ENCODE results near the gene TUBGCP3. TPM values are rescaled to one million over a fixed set of nuclear protein-coding genes. Genes with fewer than 3 reads are reported as not detected.

Gene TUBGCP3
- total RNA-seq, 1 experiment from 2014 or later, result 49.9 TPM

GRCh38 chr13:112483299-112483698, 104.7 kb downstream of the TUBGCP3 start:
- Histone ChIP-seq H3K79me2 (ENCODE audit: low read length) (no peaks in the 10 kb centered on the region), H3K36me3 (ENCODE audit: insufficient read depth, low read length) (no peaks in the 10 kb centered on the region), H3K9me3 (ENCODE audit: low read length) (no peaks in the 10 kb centered on the region), H3K4me1 (ENCODE audit: low read length) (no peaks in the 10 kb centered on the region), H3K27me3 (ENCODE audit: low read length) (no peaks in the 10 kb centered on the region), H3K4me2 (ENCODE audit: low read depth, low read length, poor library complexity, severe bottlenecking) (no peak overlapping the region), H4K20me1 (ENCODE audit: insufficient read depth, low read depth, low read length) (no peaks in the 10 kb centered on the region), H3K27ac (ENCODE audit: low read length) (no peak overlapping the region), H2AFZ (ENCODE audit: low read length) (no peak overlapping the region), H3K9me2 (replicated peaks; ENCODE audit: insufficient read depth, low read length) (no peaks in the 10 kb centered on the region), H3K4me3 (ENCODE audit: low read length) (no peak overlapping the region), H3K9ac (ENCODE audit: low read length) (no peak overlapping the region)
- DNase-seq, result no peak

DNA sequence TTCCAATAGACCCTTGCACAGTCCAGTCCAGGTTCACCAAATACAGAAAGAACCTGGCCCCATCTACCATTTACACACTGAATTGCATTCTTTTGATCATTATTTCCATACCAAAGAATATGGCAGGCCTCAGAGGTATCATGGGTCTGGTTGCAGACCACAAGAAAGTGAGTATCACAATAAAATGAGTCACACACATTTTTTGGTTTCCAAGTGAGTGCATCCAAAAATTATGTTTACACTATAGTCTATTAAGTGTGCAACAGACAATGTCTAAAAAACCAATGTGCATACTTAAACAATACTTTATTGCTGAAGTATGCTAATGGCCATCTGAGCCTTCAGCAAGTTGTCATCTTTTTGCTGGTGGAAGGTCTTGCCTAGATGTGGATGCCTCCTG, 106.5 kb downstream of the TUBGCP3 start:
- Histone ChIP-seq H3K9ac (ENCODE audit: low read length) (no peak overlapping the region), H3K79me2 (ENCODE audit: low read length) (no peaks in the 10 kb centered on the region), H3K27ac (ENCODE audit: low read length) (no peak overlapping the region), H3K4me2 (ENCODE audit: low read depth, low read length, poor library complexity, severe bottlenecking) (no peak overlapping the region), H3K27me3 (ENCODE audit: low read length) (no peaks in the 10 kb centered on the region), H4K20me1 (ENCODE audit: insufficient read depth, low read depth, low read length) (no peaks in the 10 kb centered on the region), H3K4me1 (ENCODE audit: low read length) (no peaks in the 10 kb centered on the region), H3K9me2 (replicated peaks; ENCODE audit: insufficient read depth, low read length) (no peaks in the 10 kb centered on the region), H2AFZ (ENCODE audit: low read length) (no peak overlapping the region), H3K36me3 (ENCODE audit: insufficient read depth, low read length) (0 out of 2 replicates have a peak, but pooled peaks cover 1% of the 10 kb centered on the region), H3K4me3 (ENCODE audit: low read length) (no peak overlapping the region), H3K9me3 (ENCODE audit: low read length) (no peaks in the 10 kb centered on the region)
- DNase-seq, result no peak

DNA sequence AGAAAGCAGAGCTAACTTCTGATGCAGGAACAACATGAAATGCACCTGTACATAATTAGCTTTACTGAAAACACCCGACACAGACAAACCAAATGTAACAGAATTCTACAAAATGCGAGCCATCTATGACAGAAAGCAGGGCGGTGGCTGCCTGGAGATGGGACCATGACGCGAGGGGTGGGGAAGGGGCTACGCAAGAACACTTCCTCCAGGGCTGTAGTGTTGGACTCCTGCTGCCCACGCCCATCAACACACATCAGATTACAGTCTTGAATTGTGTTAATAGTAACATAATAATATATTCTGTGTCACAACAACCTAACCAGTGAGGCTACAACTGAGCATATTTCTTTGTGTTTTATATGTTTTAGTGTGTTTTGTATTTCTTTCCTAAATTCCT, 108.6 kb downstream of the TUBGCP3 start:
- no peaks in the 10 kb centered on the region for H4K20me1 ChIP-seq (ENCODE audit: insufficient read depth, low read depth, low read length)
- no peak overlapping the region for H3K4me2 ChIP-seq (ENCODE audit: low read depth, low read length, poor library complexity, severe bottlenecking)
- H3K9me3 ChIP-seq (ENCODE audit: low read length), result no peaks in the 10 kb centered on the region
- H3K27me3 ChIP-seq (ENCODE audit: low read length), result no peaks in the 10 kb centered on the region
- no peak overlapping the region for H2AFZ ChIP-seq (ENCODE audit: low read length)
- no peak overlapping the region for H3K9ac ChIP-seq (ENCODE audit: low read length)
- DNase-seq, result no peak
- H3K4me3 ChIP-seq (ENCODE audit: low read length), result no peak overlapping the region
- H3K4me1 ChIP-seq (ENCODE audit: low read length), result no peaks in the 10 kb centered on the region
- H3K79me2 ChIP-seq (ENCODE audit: low read length), result peaks cover 3% of the 10 kb centered on the region; the same call in 1 of the 2 replicates
- no peaks in the 10 kb centered on the region for H3K9me2 ChIP-seq (replicated peaks; ENCODE audit: insufficient read depth, low read length)
- 0 out of 2 replicates have a peak, but pooled peaks cover 8% of the 10 kb centered on the region for H3K36me3 ChIP-seq (ENCODE audit: insufficient read depth, low read length)
- no peak overlapping the region for H3K27ac ChIP-seq (ENCODE audit: low read length)

DNA sequence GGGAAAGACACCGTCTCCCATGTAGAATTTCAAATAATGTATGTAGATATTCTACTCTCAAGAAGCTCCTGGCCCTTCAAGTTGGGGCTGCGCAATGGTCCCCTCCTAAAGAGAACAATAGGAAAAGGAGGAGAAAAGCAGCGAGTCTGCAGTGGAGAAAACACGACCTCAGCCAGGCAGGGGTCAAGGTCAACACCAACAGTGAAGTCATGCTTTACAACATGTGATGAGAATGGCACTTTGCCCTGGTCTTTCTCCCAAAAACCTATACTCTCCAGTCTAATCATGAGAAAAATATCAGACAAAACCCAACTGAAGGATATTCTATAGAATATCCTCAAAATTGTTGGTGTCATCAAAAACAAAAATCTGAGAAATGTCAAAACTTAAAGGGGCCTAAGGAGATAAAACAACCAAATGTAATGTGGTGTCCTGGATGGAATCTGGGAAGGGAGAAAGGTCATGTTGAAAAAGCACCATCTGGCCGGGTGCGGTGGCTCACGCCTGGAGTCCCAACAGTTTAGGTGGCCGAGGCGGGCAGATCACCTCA, 110.8 kb downstream of the TUBGCP3 start:
- H3K79me2 ChIP-seq (ENCODE audit: low read length), result peaks cover 11% of the 10 kb centered on the region
- H3K36me3 ChIP-seq (ENCODE audit: insufficient read depth, low read length), result peaks cover 24% of the 10 kb centered on the region
- no peaks in the 10 kb centered on the region for H3K27me3 ChIP-seq (ENCODE audit: low read length)
- no peaks in the 10 kb centered on the region for H4K20me1 ChIP-seq (ENCODE audit: insufficient read depth, low read depth, low read length)
- no peak overlapping the region for H3K4me3 ChIP-seq (ENCODE audit: low read length)
- no peak for DNase-seq
- no peaks in the 10 kb centered on the region for H3K9me2 ChIP-seq (replicated peaks; ENCODE audit: insufficient read depth, low read length)
- H3K4me1 ChIP-seq (ENCODE audit: low read length), result no peaks in the 10 kb centered on the region
- H3K4me2 ChIP-seq (ENCODE audit: low read depth, low read length, poor library complexity, severe bottlenecking), result no peak overlapping the region
- H3K27ac ChIP-seq (ENCODE audit: low read length), result no peak overlapping the region
- H3K9ac ChIP-seq (ENCODE audit: low read length), result no peak overlapping the region
- H2AFZ ChIP-seq (ENCODE audit: low read length), result no peak overlapping the region
- no peaks in the 10 kb centered on the region for H3K9me3 ChIP-seq (ENCODE audit: low read length)

DNA sequence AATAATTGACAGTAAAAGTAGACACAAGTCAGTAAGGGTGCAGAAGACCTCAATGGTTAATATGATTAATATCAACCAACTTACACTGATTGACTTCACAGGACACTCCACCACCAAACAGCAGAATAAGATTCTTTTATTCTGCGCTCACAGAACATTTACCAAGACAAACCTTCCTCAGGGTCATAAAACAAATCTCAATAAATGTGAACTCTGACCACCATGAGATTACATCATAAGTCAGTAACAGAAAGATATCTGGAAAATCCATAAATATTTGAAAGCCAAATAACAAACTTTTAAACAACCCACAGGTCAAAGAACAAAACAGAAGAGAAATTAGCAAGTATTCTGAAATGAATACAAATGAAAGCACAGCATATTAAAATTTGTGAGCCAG, 112.1 kb downstream of the TUBGCP3 start:
- Histone ChIP-seq H4K20me1 (ENCODE audit: insufficient read depth, low read depth, low read length) (no peaks in the 10 kb centered on the region), H3K4me1 (ENCODE audit: low read length) (no peaks in the 10 kb centered on the region), H3K9me3 (ENCODE audit: low read length) (no peaks in the 10 kb centered on the region), H3K9ac (ENCODE audit: low read length) (no peak overlapping the region), H3K4me3 (ENCODE audit: low read length) (no peak overlapping the region), H3K9me2 (replicated peaks; ENCODE audit: insufficient read depth, low read length) (no peaks in the 10 kb centered on the region), H3K36me3 (ENCODE audit: insufficient read depth, low read length) (peaks cover 27% of the 10 kb centered on the region), H3K4me2 (ENCODE audit: low read depth, low read length, poor library complexity, severe bottlenecking) (no peak overlapping the region), H2AFZ (ENCODE audit: low read length) (no peak overlapping the region), H3K79me2 (ENCODE audit: low read length) (peaks cover 22% of the 10 kb centered on the region), H3K27ac (ENCODE audit: low read length) (no peak overlapping the region), H3K27me3 (ENCODE audit: low read length) (no peaks in the 10 kb centered on the region)
- DNase-seq, result no peak

- Histone ChIP-seq H3K4me3 (ENCODE audit: low read length) (no peak overlapping the region), H2AFZ (ENCODE audit: low read length) (no peak overlapping the region), H4K20me1 (ENCODE audit: insufficient read depth, low read depth, low read length) (no peaks in the 10 kb centered on the region), H3K9ac (ENCODE audit: low read length) (no peak overlapping the region), H3K4me2 (ENCODE audit: low read depth, low read length, poor library complexity, severe bottlenecking) (no peak overlapping the region), H3K36me3 (ENCODE audit: insufficient read depth, low read length) (peaks cover 27% of the 10 kb centered on the region), H3K9me3 (ENCODE audit: low read length) (no peaks in the 10 kb centered on the region), H3K27ac (ENCODE audit: low read length) (no peak overlapping the region), H3K4me1 (ENCODE audit: low read length) (no peaks in the 10 kb centered on the region), H3K27me3 (ENCODE audit: low read length) (no peaks in the 10 kb centered on the region), H3K9me2 (replicated peaks; ENCODE audit: insufficient read depth, low read length) (no peaks in the 10 kb centered on the region), H3K79me2 (ENCODE audit: low read length) (peaks cover 24% of the 10 kb centered on the region)
- DNase-seq, result no peak
Observed at GRCh38 chr13:112474869-112475268, 113.1 kb downstream of the TUBGCP3 start.

GRCh38 chr13:112473818-112474217, 114.1 kb downstream of the TUBGCP3 start:
- Histone ChIP-seq H3K36me3 (ENCODE audit: insufficient read depth, low read length) (peaks cover 27% of the 10 kb centered on the region), H2AFZ (ENCODE audit: low read length) (no peak overlapping the region), H3K27ac (ENCODE audit: low read length) (no peak overlapping the region), H3K4me3 (ENCODE audit: low read length) (no peak overlapping the region), H3K4me1 (ENCODE audit: low read length) (no peaks in the 10 kb centered on the region), H3K27me3 (ENCODE audit: low read length) (no peaks in the 10 kb centered on the region), H4K20me1 (ENCODE audit: insufficient read depth, low read depth, low read length) (no peaks in the 10 kb centered on the region), H3K9ac (ENCODE audit: low read length) (no peak overlapping the region), H3K4me2 (ENCODE audit: low read depth, low read length, poor library complexity, severe bottlenecking) (no peak overlapping the region), H3K9me3 (ENCODE audit: low read length) (no peaks in the 10 kb centered on the region), H3K79me2 (ENCODE audit: low read length) (peaks cover 25% of the 10 kb centered on the region), H3K9me2 (replicated peaks; ENCODE audit: insufficient read depth, low read length) (no peaks in the 10 kb centered on the region)
- no peak for DNase-seq

GRCh38 chr13:112469071-112469745, 118.7 kb downstream of the TUBGCP3 start:
- DNase-seq, result no peak
- no peak overlapping the region for H3K9ac ChIP-seq (ENCODE audit: low read length)
- no peaks in the 10 kb centered on the region for H3K9me2 ChIP-seq (replicated peaks; ENCODE audit: insufficient read depth, low read length)
- no peaks in the 10 kb centered on the region for H3K27me3 ChIP-seq (ENCODE audit: low read length)
- peaks cover 19% of the 10 kb centered on the region for H3K36me3 ChIP-seq (ENCODE audit: insufficient read depth, low read length)
- H3K79me2 ChIP-seq (ENCODE audit: low read length), result peaks cover 22% of the 10 kb centered on the region
- no peak overlapping the region for H3K4me2 ChIP-seq (ENCODE audit: low read depth, low read length, poor library complexity, severe bottlenecking)
- H3K9me3 ChIP-seq (ENCODE audit: low read length), result no peaks in the 10 kb centered on the region
- no peaks in the 10 kb centered on the region for H3K4me1 ChIP-seq (ENCODE audit: low read length)
- no peak overlapping the region for H3K4me3 ChIP-seq (ENCODE audit: low read length)
- no peak overlapping the region for H3K27ac ChIP-seq (ENCODE audit: low read length)
- no peak overlapping the region for H2AFZ ChIP-seq (ENCODE audit: low read length)
- H4K20me1 ChIP-seq (ENCODE audit: insufficient read depth, low read depth, low read length), result no peaks in the 10 kb centered on the region
